HEK293T (cell line): ENCODE measurements around the gene CRIM1.

ENCODE experiments used
- CTCF ChIA-PET: fragments of 350-600 bp; formaldehyde crosslinking; extraction: SDS; loops from one replicate; lab custom pipeline; 2021; ENCODE audit warnings: antibody characterized with exemption, inconsistent platforms; lab: Yijun Ruan, JAX
- POLR2A ChIA-PET: fragments of 350-600 bp; formaldehyde crosslinking; extraction: SDS; loops from one replicate; lab custom pipeline; 2020; ENCODE audit warnings: antibody characterized with exemption, inconsistent platforms; lab: Yijun Ruan, JAX
- DNase-seq: peaks from one replicate; pipeline ENCODE4 v3.0.0; 2012; ENCODE audit warnings: mixed read lengths; ENCODE audit errors: extremely low spot score
- ARNT ChIP-seq: fragments of 450-650 bp; IDR thresholded peaks from 2 replicates; pipeline ENCODE4 v1.6.1; 2017; ENCODE audit warnings: mild to moderate bottlenecking
- BHLHE40 ChIP-seq: fragments of 450-650 bp; IDR thresholded peaks from 2 replicates; pipeline ENCODE4 v1.6.1; 2016; ENCODE audit warnings: mild to moderate bottlenecking, moderate library complexity, borderline replicate concordance
- CTBP1 ChIP-seq: fragments of 450-650 bp; IDR thresholded peaks from 2 replicates; pipeline ENCODE4 v1.6.1; 2016; ENCODE audit warnings: borderline replicate concordance
- ELF4 ChIP-seq: fragments of 450-650 bp; IDR thresholded peaks from 2 replicates; pipeline ENCODE4 v1.6.1; 2017; ENCODE audit warnings: antibody characterized with exemption
- FOXA1 ChIP-seq: fragments of 450-650 bp; IDR thresholded peaks from 2 replicates; pipeline ENCODE4 v1.6.1; 2016; ENCODE audit warnings: mild to moderate bottlenecking
- FOXK2 ChIP-seq: fragments of 450-650 bp; IDR thresholded peaks from 2 replicates; pipeline ENCODE4 v1.6.1; 2016; ENCODE audit warnings: mild to moderate bottlenecking
- FOXM1 ChIP-seq: fragments of 450-650 bp; IDR thresholded peaks from 2 replicates; pipeline ENCODE4 v1.6.1; 2017; ENCODE audit warnings: mild to moderate bottlenecking, borderline replicate concordance
- HDGF ChIP-seq: fragments of 450-650 bp; IDR thresholded peaks from 2 replicates; pipeline ENCODE4 v1.6.1; 2017; ENCODE audit warnings: antibody characterized with exemption, borderline replicate concordance
- L3MBTL2 ChIP-seq: fragments of 450-650 bp; conservative IDR thresholded peaks from 2 replicates; pipeline ENCODE4 v1.6.1; 2016; ENCODE audit warnings: mild to moderate bottlenecking
- LEF1 ChIP-seq: fragments of 450-650 bp; IDR thresholded peaks from 2 replicates; pipeline ENCODE4 v1.6.1; 2017; ENCODE audit warnings: mild to moderate bottlenecking, borderline replicate concordance
- NFRKB ChIP-seq: fragments of 450-650 bp; IDR thresholded peaks from 2 replicates; pipeline ENCODE4 v1.6.1; 2016; ENCODE audit warnings: mild to moderate bottlenecking, moderate library complexity
- SP1 ChIP-seq: fragments of 450-650 bp; IDR thresholded peaks from 2 replicates; pipeline ENCODE4 v1.6.1; 2017
- SUZ12 ChIP-seq: fragments of 450-650 bp; IDR thresholded peaks from 2 replicates; pipeline ENCODE4 v1.6.1; 2016; ENCODE audit warnings: mild to moderate bottlenecking
- TARDBP ChIP-seq: fragments of 450-650 bp; IDR thresholded peaks from 2 replicates; pipeline ENCODE4 v1.6.1; 2016
- ZNF384 ChIP-seq: fragments of 450-650 bp; IDR thresholded peaks from 2 replicates; pipeline ENCODE4 v1.6.1; 2016
- TF ChIP-seq, protein P1 (sequence below): fragments of 450-650 bp; IDR thresholded peaks from 2 replicates; pipeline ENCODE4 v1.6.1; 2016

Gene CRIM1

DNA sequence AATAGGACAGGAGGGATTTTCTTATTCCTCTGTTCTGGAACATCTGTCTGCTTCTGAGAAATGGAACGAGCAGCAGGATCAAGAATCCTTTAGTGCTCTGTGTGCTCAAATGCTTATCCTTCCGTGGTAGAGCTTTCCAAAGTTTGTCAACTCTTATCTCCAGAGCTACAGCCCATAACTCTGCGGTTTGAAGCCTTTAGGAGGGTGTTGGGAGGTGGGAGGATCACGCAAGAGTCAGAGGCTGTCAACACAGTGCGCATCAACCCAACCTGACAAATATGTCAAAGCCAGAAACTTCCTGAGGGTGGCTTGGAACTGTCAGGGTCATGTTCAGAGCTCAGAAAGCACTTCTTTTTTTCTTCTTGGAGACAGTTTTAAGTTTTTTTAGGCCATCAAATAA lies 95.9 kb downstream of the CRIM1 start:
- CTCF ChIA-PET, result interaction anchor here (0.6 to 0.8 kb wide), 2 partner anchors 73 to 128 kb away, joined by 3 to 4 read pairs; no protein-coding TSS in a partner anchor
- TF ChIP-seq L3MBTL2 (no peak), CTBP1 (no peak), ELF4 (no peak), FOXM1 (no peak), ZNF384 (no peak), SUZ12 (no peak), SP1 (no peak), HDGF (no peak), FOXA1 (no peak), FOXK2 (no peak), TARDBP (no peak), NFRKB (no peak), ARNT (no peak), BHLHE40 (no peak)
- TF ChIP-seq, protein P1, sequence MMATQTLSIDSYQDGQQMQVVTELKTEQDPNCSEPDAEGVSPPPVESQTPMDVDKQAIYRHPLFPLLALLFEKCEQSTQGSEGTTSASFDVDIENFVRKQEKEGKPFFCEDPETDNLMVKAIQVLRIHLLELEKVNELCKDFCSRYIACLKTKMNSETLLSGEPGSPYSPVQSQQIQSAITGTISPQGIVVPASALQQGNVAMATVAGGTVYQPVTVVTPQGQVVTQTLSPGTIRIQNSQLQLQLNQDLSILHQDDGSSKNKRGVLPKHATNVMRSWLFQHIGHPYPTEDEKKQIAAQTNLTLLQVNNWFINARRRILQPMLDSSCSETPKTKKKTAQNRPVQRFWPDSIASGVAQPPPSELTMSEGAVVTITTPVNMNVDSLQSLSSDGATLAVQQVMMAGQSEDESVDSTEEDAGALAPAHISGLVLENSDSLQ, result no peak
- POLR2A ChIA-PET, result no interaction called here
- no peak for DNase-seq

DNA sequence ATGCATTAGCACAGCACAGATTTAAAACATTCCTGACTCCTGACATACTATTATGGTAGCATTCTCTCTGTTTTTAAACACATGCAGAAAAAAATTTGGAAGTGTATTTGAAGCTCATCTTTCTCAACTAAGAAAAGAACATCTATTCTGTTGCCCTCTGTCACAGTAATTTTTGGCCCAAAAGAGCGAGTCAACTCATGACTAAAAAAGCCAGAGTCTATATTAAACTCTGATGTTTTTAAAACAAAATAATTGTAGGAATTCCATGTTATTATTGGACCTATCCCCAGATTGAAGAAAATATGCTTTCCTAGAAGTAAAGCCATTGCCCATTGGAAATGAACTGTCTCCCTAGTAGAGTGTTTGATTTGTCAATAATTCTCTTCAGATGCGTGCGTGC lies 96.7 kb downstream of the CRIM1 start:
- DNase-seq, result no peak
- CTCF ChIA-PET, result no interaction called here
- no peak for TF ChIP-seq BHLHE40
- no peak for TF ChIP-seq FOXA1
- TF ChIP-seq SP1, result no peak
- TF ChIP-seq ZNF384, result no peak
- TF ChIP-seq LEF1, result no peak
- TF ChIP-seq L3MBTL2, result no peak
- POLR2A ChIA-PET, result no interaction called here

GRCh38 chr2:36453652-36454051 lies 98.1 kb downstream of the CRIM1 start:
- POLR2A ChIA-PET, result no interaction called here
- CTCF ChIA-PET, result no interaction called here
- DNase-seq, result no peak
- TF ChIP-seq CTBP1 (no peak), FOXM1 (no peak), BHLHE40 (no peak), LEF1 (no peak), L3MBTL2 (no peak), ARNT (no peak)
- TF ChIP-seq, protein P1, result no peak

GRCh38 chr2:36455011-36455410 lies 99.4 kb downstream of the CRIM1 start:
- POLR2A ChIA-PET, result no interaction called here
- no peak for DNase-seq
- TF ChIP-seq, protein P1, result no peak
- TF ChIP-seq SP1 (no peak), CTBP1 (no peak), FOXK2 (no peak), ELF4 (no peak), NFRKB (no peak), ARNT (no peak), LEF1 (no peak)
- CTCF ChIA-PET, result no interaction called here

GRCh38 chr2:36455788-36456187 lies 100.2 kb downstream of the CRIM1 start:
- TF ChIP-seq, protein P1, result no peak
- TF ChIP-seq SUZ12 (no peak), TARDBP (no peak), ELF4 (no peak), ARNT (no peak), FOXK2 (no peak), BHLHE40 (no peak), ZNF384 (no peak), SP1 (no peak), L3MBTL2 (no peak), NFRKB (no peak), LEF1 (no peak), HDGF (no peak), FOXM1 (no peak), CTBP1 (no peak), FOXA1 (no peak)
- CTCF ChIA-PET, result no interaction called here
- POLR2A ChIA-PET, result no interaction called here
- DNase-seq, result no peak

DNA sequence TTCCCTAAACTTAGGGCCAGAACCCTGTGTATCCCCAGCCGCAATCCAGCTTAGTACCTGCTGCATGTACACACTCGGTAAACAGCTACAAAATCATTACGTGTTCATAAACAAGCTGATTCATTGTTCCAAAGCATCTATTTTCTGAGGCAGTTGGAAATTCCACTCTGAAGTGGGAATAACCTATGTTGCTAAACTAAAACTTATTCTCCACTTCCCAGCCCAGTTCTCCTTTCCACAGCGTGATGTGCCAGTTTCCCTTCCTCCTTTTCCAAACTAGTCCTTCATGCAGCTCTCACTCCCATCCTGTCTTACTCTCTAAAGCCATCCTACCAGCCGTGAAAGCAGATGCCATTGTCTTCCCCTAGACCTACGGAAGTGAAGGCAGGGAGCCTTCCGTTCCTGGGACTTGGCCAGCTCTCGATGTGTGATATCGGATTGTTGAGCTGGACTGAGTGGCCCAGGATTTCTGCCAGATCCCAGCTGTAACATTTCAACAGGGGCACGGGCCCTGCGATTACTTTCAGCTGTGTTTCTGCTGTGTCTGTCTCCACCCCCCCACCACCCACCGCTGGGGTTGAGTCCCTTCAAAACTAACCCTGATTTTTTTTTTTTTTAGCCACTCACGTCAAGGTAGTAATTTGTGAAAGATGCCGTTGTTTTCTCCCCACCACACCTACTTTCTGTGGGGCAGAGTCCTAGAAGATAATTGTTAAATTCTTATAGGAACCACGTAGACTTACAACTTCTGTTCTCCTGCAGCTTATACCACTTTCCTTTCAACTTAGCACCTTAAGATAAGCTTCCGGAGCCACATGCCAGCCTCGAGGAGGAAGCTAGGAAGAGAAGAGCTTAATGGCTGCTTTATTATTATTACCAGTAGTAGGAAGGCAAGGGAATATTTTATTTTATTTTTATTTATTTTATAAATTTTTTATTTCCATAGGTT lies 100.9 kb downstream of the CRIM1 start:
- DNase-seq, result no peak
- TF ChIP-seq SUZ12 (no peak), FOXK2 (no peak), TARDBP (no peak), ZNF384 (no peak), L3MBTL2 (no peak), ARNT (no peak), FOXM1 (no peak), NFRKB (no peak), FOXA1 (no peak), CTBP1 (no peak), LEF1 (no peak), HDGF (no peak), ELF4 (no peak)
- TF ChIP-seq, protein P1, result no peak
- ChIA-PET POLR2A (no interaction called here), CTCF (no interaction called here)
